BJ (cell line): ENCODE results near the gene LCOR. TPM values are rescaled to one million over a fixed set of nuclear protein-coding genes. Genes with fewer than 3 reads are reported as not detected.

Source experiments
- CTCF ChIA-PET: fragments of 350-600 bp; formaldehyde crosslinking; extraction: SDS; loops from one replicate; lab custom pipeline; 2021; ENCODE audit warnings: antibody characterized with exemption, inconsistent platforms; lab: Yijun Ruan, JAX
- POLR2A ChIA-PET: fragments of 300-600 bp; sonication (Branson Sonifier 250); formaldehyde crosslinking; extraction: SDS; loops from one replicate; lab custom pipeline; 2021; ENCODE audit warnings: antibody characterized with exemption; lab: Charles Lee
- DNase-seq: peaks from one replicate; pipeline ENCODE4 v3.0.0-alpha.2; 2011; ENCODE audit warnings: low read depth
- H3K27me3 ChIP-seq: 2 replicates; pipeline ENCODE4 v1.6.0; 2011; ENCODE audit warnings: low read length; ENCODE audit not compliant: control insufficient read depth, insufficient read depth
- H3K36me3 ChIP-seq: 2 replicates; pipeline ENCODE4 v1.5.1; 2011; ENCODE audit warnings: low read length; ENCODE audit not compliant: control insufficient read depth, insufficient read depth
- H3K4me3 ChIP-seq: 2 replicates; pipeline ENCODE4 v1.5.1; 2011; ENCODE audit warnings: low read depth, mild to moderate bottlenecking, control low read depth, low read length
- polyA plus RNA-seq: library from polyadenylated mRNA; depleted of rRNA; stranded (reverse); fragments of >200 nt; gene quantifications from 2 replicates; pipeline ENCODE4 v1.2.3, GENCODE V29; 2011
- TF ChIP-seq, protein P1 (sequence below): IDR thresholded peaks from 2 replicates; pipeline ENCODE4 v1.5.1; 2011; ENCODE audit warnings: low read depth, mild to moderate bottlenecking, control low read depth, inconsistent platforms, low read length, moderate library complexity; ENCODE audit not compliant: insufficient read depth

LCOR gene
- polyA plus RNA-seq, 1 experiment, result 4.9 TPM

- no peak for DNase-seq
- no peaks in the 10 kb centered on the region for H3K27me3 ChIP-seq
- ChIA-PET CTCF (interaction anchor here (0.6 to 2.9 kb wide), 2 partner anchors 42 to 77 kb away, joined by 3 to 14 read pairs; no protein-coding TSS in a partner anchor), POLR2A (no interaction called here)
- H3K4me3 ChIP-seq, result no peak overlapping the region
- TF ChIP-seq, protein P1, sequence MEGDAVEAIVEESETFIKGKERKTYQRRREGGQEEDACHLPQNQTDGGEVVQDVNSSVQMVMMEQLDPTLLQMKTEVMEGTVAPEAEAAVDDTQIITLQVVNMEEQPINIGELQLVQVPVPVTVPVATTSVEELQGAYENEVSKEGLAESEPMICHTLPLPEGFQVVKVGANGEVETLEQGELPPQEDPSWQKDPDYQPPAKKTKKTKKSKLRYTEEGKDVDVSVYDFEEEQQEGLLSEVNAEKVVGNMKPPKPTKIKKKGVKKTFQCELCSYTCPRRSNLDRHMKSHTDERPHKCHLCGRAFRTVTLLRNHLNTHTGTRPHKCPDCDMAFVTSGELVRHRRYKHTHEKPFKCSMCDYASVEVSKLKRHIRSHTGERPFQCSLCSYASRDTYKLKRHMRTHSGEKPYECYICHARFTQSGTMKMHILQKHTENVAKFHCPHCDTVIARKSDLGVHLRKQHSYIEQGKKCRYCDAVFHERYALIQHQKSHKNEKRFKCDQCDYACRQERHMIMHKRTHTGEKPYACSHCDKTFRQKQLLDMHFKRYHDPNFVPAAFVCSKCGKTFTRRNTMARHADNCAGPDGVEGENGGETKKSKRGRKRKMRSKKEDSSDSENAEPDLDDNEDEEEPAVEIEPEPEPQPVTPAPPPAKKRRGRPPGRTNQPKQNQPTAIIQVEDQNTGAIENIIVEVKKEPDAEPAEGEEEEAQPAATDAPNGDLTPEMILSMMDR, result no peak
- H3K36me3 ChIP-seq, result no peaks in the 10 kb centered on the region
Observed at GRCh38 chr10:96995851-96996250, 163.8 kb downstream of the LCOR start.

- Histone ChIP-seq H3K27me3 (no peaks in the 10 kb centered on the region), H3K4me3 (no peak overlapping the region), H3K36me3 (no peaks in the 10 kb centered on the region)
- TF ChIP-seq, protein P1, result no peak
- ChIA-PET CTCF (interaction anchor here (0.6 to 2.9 kb wide), 3 partner anchors 41 to 119 kb away, joined by 3 to 14 read pairs (median 3); no protein-coding TSS in a partner anchor), POLR2A (no interaction called here)
- DNase-seq, result no peak
Observed at GRCh38 chr10:96996275-96996965, 164.3 kb downstream of the LCOR start.

DNA sequence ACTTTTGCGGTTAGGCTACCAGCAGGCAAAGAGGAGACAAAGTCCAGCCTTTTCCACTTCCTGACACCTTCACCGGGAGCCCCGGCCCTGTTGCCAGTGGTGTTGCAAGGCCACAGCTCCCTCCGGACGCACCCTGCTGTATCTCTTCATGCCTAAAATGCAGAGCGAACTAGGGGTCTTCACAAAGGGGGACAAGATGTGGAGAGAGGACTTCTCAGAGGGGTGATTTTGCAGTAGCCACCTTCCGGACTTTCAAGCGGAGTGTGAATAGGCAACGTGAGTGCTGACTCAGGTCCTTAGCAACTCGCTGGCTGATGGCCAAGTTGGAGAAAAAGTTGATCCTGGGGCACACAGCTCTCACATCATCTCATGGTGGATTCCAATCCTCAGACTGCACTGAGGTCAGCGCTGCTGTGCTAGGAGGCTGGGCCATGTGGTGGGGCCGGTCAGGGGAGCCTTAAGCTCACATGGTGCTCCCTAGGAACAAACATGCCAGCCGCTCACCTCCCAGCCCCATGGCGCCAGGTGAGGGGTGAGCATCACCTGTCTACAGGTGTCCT lies 166.3 kb downstream of the LCOR start:
- TF ChIP-seq, protein P1, result no peak
- H3K27me3 ChIP-seq, result no peaks in the 10 kb centered on the region; the same call in 1 of the 2 replicates
- ChIA-PET CTCF (interaction anchor here (1.2 kb wide), 1 partner anchor 15 kb away, joined by 4 read pairs; no protein-coding TSS in a partner anchor), POLR2A (no interaction called here)
- DNase-seq, result no peak
- H3K4me3 ChIP-seq, result no peak overlapping the region
- no peaks in the 10 kb centered on the region for H3K36me3 ChIP-seq

DNA sequence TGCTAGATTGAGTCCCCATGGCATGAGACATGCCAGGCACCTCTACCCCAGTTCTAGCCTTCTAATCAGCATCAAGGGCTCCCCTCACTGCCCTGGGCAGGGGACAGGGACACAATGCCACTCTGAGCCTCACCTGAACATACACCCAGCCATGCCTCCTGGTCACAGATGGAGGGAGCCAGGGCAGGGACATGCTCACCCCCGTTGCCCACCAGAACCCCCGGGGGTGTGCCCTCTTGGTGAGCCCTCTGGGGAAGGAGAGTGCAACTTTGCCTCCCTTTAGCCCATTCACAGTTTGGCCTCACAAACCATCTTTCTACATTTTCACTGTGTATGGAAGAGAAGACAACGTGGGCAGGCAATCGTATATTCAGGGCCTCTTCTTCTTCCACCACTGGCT lies 167.2 kb downstream of the LCOR start:
- ChIA-PET CTCF (interaction anchor here (1.2 kb wide), 1 partner anchor 11 kb away, joined by 3 read pairs; no protein-coding TSS in a partner anchor), POLR2A (no interaction called here)
- TF ChIP-seq, protein P1, result no peak
- peaks cover 4% of the 10 kb centered on the region for H3K27me3 ChIP-seq
- DNase-seq, result no peak
- no peak overlapping the region for H3K4me3 ChIP-seq
- no peaks in the 10 kb centered on the region for H3K36me3 ChIP-seq

- POLR2A ChIA-PET, result interaction anchor here (0.6 kb wide), 1 partner anchor 22 kb away, joined by 3 read pairs; no protein-coding TSS in a partner anchor
- Histone ChIP-seq H3K27me3 (peaks cover 7% of the 10 kb centered on the region), H3K36me3 (no peaks in the 10 kb centered on the region), H3K4me3 (no peak overlapping the region)
- CTCF ChIA-PET, result interaction anchor here (1.2 kb wide), 1 partner anchor 11 kb away, joined by 3 read pairs; no protein-coding TSS in a partner anchor
- DNase-seq, result no peak
- TF ChIP-seq, protein P1, result no peak
Observed at GRCh38 chr10:96999987-97000386, 167.9 kb downstream of the LCOR start.
